Astrocyte of the spinal cord (primary cell): ENCODE data around the gene IQGAP2.
"Not testable (repeated sequence)": the region's sequence is repeated elsewhere in the genome, so short reads cannot be mapped to it uniquely, and the experiment has no call there.

Experiments used
- DNase-seq: peaks from one replicate; pipeline ENCODE4 v3.0.0; 2011; ENCODE audit warnings: low read depth, low spot score
- H3K4me3 ChIP-seq: 2 replicates; pipeline ENCODE4 v1.5.1; 2011; ENCODE audit warnings: low read depth, mild to moderate bottlenecking, low read length, moderate library complexity
- in situ Hi-C: cut with HindIII; loops from 2 replicates; pipeline ENCODE4 v1.10.0; 2017; ENCODE audit warnings: low sequenced_read_pairs
- TF ChIP-seq, protein P1 (sequence below): IDR thresholded peaks from 2 replicates; pipeline ENCODE4 v1.5.1; 2012; ENCODE audit warnings: low read depth, mild to moderate bottlenecking, low read length, inconsistent platforms

The IQGAP2 gene

DNA sequence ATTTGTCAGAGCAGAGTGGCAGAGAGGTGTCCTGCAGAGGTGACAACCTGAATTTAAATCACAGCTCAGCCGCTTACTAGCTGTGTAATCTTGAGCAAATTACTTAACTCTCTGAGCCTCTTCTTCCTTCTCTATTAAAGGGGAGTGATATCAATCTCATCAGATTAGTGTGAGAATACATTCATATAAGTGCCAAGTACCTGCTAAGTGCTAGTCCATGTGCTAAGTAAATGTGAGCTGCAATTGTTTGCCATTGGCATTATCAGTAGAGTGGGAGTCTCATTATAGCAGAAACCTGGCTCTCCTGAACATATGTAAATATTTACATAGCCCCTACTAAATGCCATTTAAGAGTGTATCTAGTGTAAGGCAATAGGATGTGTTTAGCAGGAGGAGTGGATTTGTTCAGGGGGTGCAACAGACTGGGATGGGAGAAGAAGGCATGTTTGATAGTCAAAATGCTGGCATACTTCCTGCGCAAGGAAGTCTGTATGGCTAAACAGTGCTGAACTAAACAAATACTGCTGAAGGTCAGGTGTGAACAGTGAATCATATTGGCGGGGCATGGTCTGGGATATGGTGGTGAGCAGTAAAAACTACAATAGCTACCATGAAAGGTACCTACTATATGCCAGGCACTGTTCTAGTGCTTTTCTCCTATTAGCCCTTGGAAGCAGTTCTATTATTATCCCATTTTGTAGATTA is 145.6 kb downstream of the IQGAP2 start:
- TF ChIP-seq, protein P1, sequence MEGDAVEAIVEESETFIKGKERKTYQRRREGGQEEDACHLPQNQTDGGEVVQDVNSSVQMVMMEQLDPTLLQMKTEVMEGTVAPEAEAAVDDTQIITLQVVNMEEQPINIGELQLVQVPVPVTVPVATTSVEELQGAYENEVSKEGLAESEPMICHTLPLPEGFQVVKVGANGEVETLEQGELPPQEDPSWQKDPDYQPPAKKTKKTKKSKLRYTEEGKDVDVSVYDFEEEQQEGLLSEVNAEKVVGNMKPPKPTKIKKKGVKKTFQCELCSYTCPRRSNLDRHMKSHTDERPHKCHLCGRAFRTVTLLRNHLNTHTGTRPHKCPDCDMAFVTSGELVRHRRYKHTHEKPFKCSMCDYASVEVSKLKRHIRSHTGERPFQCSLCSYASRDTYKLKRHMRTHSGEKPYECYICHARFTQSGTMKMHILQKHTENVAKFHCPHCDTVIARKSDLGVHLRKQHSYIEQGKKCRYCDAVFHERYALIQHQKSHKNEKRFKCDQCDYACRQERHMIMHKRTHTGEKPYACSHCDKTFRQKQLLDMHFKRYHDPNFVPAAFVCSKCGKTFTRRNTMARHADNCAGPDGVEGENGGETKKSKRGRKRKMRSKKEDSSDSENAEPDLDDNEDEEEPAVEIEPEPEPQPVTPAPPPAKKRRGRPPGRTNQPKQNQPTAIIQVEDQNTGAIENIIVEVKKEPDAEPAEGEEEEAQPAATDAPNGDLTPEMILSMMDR, result no peak

DNA sequence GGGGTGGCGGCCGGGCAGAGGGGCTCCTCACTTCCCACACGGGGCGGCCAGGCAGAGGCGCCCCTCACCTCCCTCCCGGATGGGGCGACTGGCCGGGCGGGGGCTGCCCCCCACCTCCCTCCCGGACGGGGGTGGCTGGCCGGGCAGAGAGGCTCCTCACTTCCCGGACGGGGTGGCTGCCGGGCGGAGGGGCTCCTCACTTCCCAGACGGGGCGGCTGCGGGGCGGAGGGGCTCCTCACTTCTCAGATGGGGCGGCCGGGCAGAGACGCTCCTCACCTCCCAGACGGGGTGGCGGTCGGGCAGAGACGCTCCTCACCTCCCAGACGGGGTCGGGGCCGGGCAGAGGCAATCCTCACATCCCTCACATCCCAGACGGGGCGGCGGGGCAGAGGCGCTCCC is 147.8 kb downstream of the IQGAP2 start:
- in situ Hi-C loops, H3K4me3 ChIP-seq, DNase-seq: not testable (repeated sequence)

More for the DNA sequence above, 145.6 kb downstream of the IQGAP2 start:
- no peak overlapping the region for H3K4me3 ChIP-seq
- no peak for DNase-seq
- in situ Hi-C loops, result no loop called here

DNA sequence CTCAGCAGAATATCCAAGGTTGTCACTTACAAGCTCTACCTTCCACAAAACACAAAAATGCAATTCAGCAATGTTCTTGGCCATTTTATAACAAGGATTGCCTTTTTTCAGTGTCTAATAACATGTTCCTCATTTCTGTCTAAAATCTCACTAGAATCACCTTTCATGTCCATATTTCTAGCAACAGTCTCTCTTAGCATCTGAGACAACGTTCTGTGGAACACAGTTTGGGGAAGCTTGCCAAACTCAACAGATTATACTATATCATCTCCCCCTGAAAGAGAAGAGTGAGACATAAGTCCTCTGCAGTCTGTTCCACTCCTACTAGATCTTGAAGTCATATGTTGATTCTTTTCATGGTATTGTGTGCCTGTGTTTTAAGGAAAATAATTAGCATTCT is 149.5 kb downstream of the IQGAP2 start:
- in situ Hi-C loops, result no loop called here
- DNase-seq, result no peak
- TF ChIP-seq, protein P1, result no peak
- H3K4me3 ChIP-seq, result no peak overlapping the region

DNA sequence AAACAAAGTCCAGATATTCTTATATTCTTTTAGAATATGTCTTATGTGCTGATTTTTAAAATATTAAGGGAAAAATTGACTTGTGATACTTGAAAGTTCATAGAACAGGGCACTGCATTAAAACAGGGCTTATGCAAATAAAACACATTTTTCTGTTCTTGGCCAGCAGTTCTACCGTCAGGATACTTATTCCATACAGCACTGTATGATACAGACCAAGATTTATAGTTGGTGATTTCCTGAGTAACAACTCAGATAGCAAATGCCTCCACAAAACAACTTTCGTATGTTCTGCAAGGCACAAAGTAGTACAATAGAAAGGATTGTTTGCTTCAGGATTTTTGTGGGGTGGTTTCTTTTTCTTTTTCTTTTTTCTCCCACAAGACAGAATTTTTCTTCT is 150.2 kb downstream of the IQGAP2 start:
- in situ Hi-C loops, result no loop called here
- TF ChIP-seq, protein P1, result no peak
- DNase-seq, result no peak
- no peak overlapping the region for H3K4me3 ChIP-seq

DNA sequence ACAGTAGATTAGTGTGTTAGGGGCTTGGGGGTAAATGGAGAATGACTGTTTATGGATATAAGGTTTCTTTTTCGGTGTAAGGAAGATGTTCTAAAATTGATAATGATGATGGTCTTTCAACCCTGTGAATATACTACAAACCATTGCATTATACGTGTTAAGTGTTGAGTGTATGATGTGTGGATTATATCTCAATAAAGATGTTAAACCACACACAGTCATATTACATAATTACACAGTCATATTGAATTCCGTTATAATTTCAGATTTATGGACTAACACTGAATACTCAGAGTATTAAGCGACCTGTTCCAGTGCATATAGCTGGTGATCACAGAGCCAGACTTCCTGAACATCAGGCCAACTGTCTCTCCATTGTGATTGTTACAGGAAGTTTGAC is 152.0 kb downstream of the IQGAP2 start:
- no peak overlapping the region for H3K4me3 ChIP-seq
- in situ Hi-C loops, result no loop called here
- DNase-seq, result no peak
- TF ChIP-seq, protein P1, result no peak

DNA sequence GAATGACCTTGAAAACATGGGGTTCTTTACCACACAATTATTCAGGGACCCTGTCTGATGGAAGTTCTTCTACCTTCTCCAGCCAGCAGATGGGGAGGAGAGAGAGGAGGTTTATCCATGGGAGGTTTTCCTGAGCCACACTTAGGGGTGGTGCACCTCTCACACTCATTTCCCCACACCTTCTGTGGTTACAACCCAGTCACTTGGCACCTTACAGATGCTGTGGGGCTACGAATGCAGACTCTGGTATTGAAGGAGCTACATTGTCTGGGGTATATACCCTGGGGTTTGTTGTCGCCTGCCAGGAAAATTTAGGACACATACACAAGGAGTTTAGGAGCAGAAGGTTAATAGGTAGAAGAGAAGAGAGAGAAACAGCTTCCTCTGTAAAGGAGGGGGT is 152.6 kb downstream of the IQGAP2 start:
- TF ChIP-seq, protein P1, result no peak
- DNase-seq, result no peak
- in situ Hi-C loops, result no loop called here
- no peak overlapping the region for H3K4me3 ChIP-seq

DNA sequence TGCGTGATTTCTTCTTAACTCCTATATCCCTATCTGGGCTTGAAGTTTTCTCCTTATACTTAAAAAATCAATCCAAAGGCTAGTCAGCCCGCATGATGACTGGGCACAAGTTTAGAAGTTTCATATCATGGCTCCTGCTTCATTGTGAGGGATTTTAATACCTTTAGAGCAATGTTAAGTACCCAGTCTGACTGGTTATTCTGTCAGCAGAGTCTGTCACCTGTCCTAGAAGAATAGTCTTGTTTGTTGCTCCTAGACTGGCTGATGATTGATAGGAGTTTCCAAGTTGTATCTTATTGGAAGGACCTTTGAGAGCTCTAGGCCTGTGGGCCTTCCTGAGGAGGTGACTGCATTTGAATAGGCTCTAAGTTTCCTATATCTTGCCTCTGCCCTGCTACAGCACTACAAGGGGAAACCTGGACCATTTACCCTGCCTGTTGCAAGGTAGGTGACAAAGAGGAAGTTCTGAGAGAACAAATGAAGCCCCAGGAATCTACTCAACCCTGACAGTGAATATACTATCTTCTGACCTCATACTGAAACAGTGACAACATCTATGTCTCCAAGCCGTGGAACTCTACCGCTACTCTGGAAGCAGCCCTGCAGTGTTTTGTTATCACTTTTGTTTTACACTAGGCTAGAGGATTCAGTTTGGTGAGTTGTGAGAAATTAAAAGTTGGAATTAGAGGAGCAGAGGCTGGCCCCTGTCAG is 153.6 kb downstream of the IQGAP2 start:
- no peak overlapping the region for H3K4me3 ChIP-seq
- TF ChIP-seq, protein P1, result no peak
- in situ Hi-C loops, result no loop called here
- DNase-seq, result no peak
